Breast epithelium (tissue), 4 donors: ENCODE data around the gene RAP1GAP2. TPM values are rescaled to one million over a fixed set of nuclear protein-coding genes. Genes with fewer than 3 reads are reported as not detected.

Experiments
- DNase-seq, 2 donors: peaks; one replicate each; pipeline ENCODE4 v3.0.0-alpha.2; 2019; ENCODE audit warnings: low spot score in 2 of 2
- H3K27ac ChIP-seq, 2 donors: fragments of 200-600 bp; sonication (generic) in 1 of 2; one replicate each; pipeline ENCODE4 v1.5.1; 2016 to 2019; ENCODE audit warnings: mild to moderate bottlenecking in 1 of 2
- H3K27me3 ChIP-seq, 2 donors: fragments of 200-600 bp; sonication (generic) in 1 of 2; one replicate each; pipeline versions ENCODE4 v1.5.1 to v1.6.0; 2017 to 2019; ENCODE audit warnings: control low read depth in 1 of 2, mild to moderate bottlenecking in 1 of 2
- H3K36me3 ChIP-seq: fragments of 200-600 bp; one replicate; pipeline ENCODE4 v1.5.1; 2019
- H3K4me1 ChIP-seq, 2 donors: fragments of 200-600 bp; sonication (generic); one replicate each; pipeline ENCODE4 v1.5.1; 2016 to 2019; ENCODE audit warnings: control low read depth in 1 of 2
- H3K4me3 ChIP-seq, 3 donors: fragments of 200-600 bp; sonication (generic); 1 replicate in 2 of 3; 2 replicates in 1 of 3; pipeline ENCODE4 v1.5.1; 2016 to 2019; ENCODE audit warnings: mild to moderate bottlenecking in 3 of 3, moderate library complexity in 2 of 3
- H3K9me3 ChIP-seq, 2 donors: fragments of 200-600 bp; sonication (generic) in 1 of 2; one replicate each; pipeline ENCODE4 v1.5.1; 2016 to 2019; ENCODE audit warnings: control low read depth in 1 of 2
- CTCF ChIP-seq, 3 donors: fragments of 450-650 bp; IDR thresholded peaks; one replicate each; pipeline ENCODE4 v1.5.1; 2016 to 2017; ENCODE audit warnings: antibody characterized with exemption in 3 of 3, mild to moderate bottlenecking in 3 of 3, moderate library complexity in 3 of 3
- POLR2A ChIP-seq: fragments of 450-650 bp; IDR thresholded peaks from one replicate; pipeline ENCODE4 v1.6.1; 2016; ENCODE audit warnings: antibody characterized with exemption, mild to moderate bottlenecking, moderate library complexity
- POLR2AphosphoS5 ChIP-seq, 3 donors: sonication (generic); formaldehyde crosslinking; IDR thresholded peaks; one replicate each; pipeline ENCODE4 v1.6.1; 2017; ENCODE audit warnings: antibody characterized with exemption in 3 of 3
- intact Hi-C: fragments of 100-400 bp; cut with DNase I; formaldehyde crosslinking; loops from one replicate; pipeline ENCODE4 v1.15.1; 2023; ENCODE audit warnings: low total_unique reads
- total RNA-seq, 3 donors: library from RNA; depleted of rRNA; stranded (reverse); fragments of >200 nt; gene quantifications; one replicate each; pipeline ENCODE4 v1.1.0, GENCODE V29; 2016

Gene RAP1GAP2
- total RNA-seq, 3 donors from 2014 or later, result 5.3 to 23.4 (median 10.8) TPM

GRCh38 chr17:3006801-3007200 is 210.6 kb downstream of the RAP1GAP2 start:
- Histone ChIP-seq H3K27ac (no peak overlapping the region), H3K4me3 (no peak overlapping the region), H3K36me3 (no peaks in the 10 kb centered on the region), H3K9me3 (no peaks in the 10 kb centered on the region), H3K27me3 (no peaks in the 10 kb centered on the region), H3K4me1 (peaks cover 5 to 15% of the 10 kb centered on the region in 2 donors)
- intact Hi-C loops, result loop anchor here (10.0 kb wide), 1 partner anchor 152 kb away; no protein-coding TSS in a partner anchor
- no peak for TF ChIP-seq POLR2AphosphoS5 (IDR thresholded peaks at IDR 0.05)
- TF ChIP-seq CTCF (IDR thresholded peaks at IDR 0.05), result no peak
- TF ChIP-seq POLR2A, result no peak
- DNase-seq, result no peak

GRCh38 chr17:3007651-3008121 is 211.4 kb downstream of the RAP1GAP2 start:
- intact Hi-C loops, result loop anchor here (10.0 kb wide), 1 partner anchor 153 kb away; no protein-coding TSS in a partner anchor
- H3K36me3 ChIP-seq, result no peaks in the 10 kb centered on the region
- H3K4me1 ChIP-seq, result peaks cover 5 to 15% of the 10 kb centered on the region in 2 donors
- TF ChIP-seq POLR2AphosphoS5 (IDR thresholded peaks at IDR 0.05) (no peak), CTCF (IDR thresholded peaks at IDR 0.05) (no peak), POLR2A (no peak)
- DNase-seq, result no peak
- no peaks in the 10 kb centered on the region for H3K9me3 ChIP-seq
- H3K27ac ChIP-seq, result no peak overlapping the region
- no peaks in the 10 kb centered on the region for H3K27me3 ChIP-seq
- H3K4me3 ChIP-seq, result no peak overlapping the region

DNA sequence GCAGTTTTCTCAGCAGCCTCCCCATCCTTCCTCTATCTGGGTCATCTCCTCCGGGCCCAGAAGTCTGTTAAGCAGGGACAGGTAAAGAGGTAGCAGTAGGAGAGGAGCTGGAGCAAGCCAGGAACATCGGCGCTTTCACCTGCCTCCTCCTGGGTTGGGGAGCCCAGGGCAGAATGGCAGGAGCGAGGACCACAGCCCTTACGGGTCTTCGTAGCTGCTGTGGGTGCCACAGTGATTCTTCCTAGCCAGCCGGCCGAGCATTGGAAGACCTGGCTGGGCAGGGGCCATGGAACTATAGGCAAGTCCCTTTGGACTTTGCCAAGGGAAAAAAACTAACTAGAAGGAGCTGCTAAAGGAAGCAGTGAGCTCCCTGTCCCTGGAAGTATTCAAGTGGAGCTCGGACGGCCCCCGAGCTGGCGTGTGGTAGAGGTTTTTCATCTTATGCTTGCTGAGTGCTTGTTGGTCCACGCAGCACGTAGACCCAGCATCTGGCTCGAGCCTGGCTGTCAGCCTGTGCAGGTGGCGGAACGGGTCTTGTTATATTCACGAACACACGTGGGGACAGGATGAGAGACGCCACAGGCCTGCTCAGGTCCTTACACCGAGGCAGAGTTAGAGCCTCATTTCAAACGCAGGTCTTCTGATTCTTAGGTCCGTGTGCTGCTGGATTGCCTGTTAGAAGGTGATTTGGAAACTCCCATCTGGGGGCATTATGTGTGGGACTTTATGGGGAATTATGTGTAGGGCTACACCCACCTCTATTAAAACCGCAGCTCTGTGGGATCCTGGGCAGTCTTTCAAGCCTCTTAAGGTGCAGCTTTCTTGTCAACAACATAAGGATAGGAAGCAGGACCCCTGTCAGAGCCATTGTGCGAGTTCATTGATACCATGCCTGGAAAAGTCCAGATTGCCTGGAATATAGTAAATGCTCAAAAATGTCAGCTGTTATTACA is 212.4 kb downstream of the RAP1GAP2 start:
- Histone ChIP-seq H3K27ac (no peak overlapping the region), H3K27me3 (no peaks in the 10 kb centered on the region), H3K4me3 (no peak overlapping the region), H3K4me1 (peaks cover 4 to 15% of the 10 kb centered on the region in 2 donors), H3K36me3 (no peaks in the 10 kb centered on the region), H3K9me3 (no peaks in the 10 kb centered on the region)
- no peak for DNase-seq
- intact Hi-C loops, result loop anchor here (10.0 kb wide), 1 partner anchor 154 kb away; no protein-coding TSS in a partner anchor
- TF ChIP-seq POLR2AphosphoS5 (IDR thresholded peaks at IDR 0.05), result no peak
- no peak for TF ChIP-seq POLR2A
- no peak for TF ChIP-seq CTCF (IDR thresholded peaks at IDR 0.05)

- Histone ChIP-seq H3K27me3 (no peaks in the 10 kb centered on the region), H3K4me1 (peaks cover 0 to 8% of the 10 kb centered on the region in 2 donors), H3K36me3 (no peaks in the 10 kb centered on the region), H3K27ac (no peak overlapping the region), H3K4me3 (no peak overlapping the region), H3K9me3 (no peaks in the 10 kb centered on the region)
- TF ChIP-seq POLR2A, result no peak
- no peak for TF ChIP-seq CTCF (IDR thresholded peaks at IDR 0.05)
- TF ChIP-seq POLR2AphosphoS5 (IDR thresholded peaks at IDR 0.05), result no peak
- intact Hi-C loops, result loop anchor here (10.0 kb wide), 1 partner anchor 155 kb away; no protein-coding TSS in a partner anchor
- no peak for DNase-seq
These were observed 213.2 kb downstream of the RAP1GAP2 start for GRCh38 chr17:3009411-3009920.

GRCh38 chr17:3011891-3012290 is 215.7 kb downstream of the RAP1GAP2 start:
- no peak for TF ChIP-seq POLR2A
- TF ChIP-seq CTCF (IDR thresholded peaks at IDR 0.05), result no peak
- no peak for TF ChIP-seq POLR2AphosphoS5 (IDR thresholded peaks at IDR 0.05)
- Histone ChIP-seq H3K4me3 (no peak overlapping the region), H3K4me1 (no peaks in the 10 kb centered on the region), H3K27ac (no peak overlapping the region), H3K36me3 (no peaks in the 10 kb centered on the region), H3K27me3 (no peaks in the 10 kb centered on the region), H3K9me3 (no peaks in the 10 kb centered on the region)
- DNase-seq, result no peak
- intact Hi-C loops, result no loop called here
